Fibroblast of mammary gland (primary cell): ENCODE data around the gene DNAJC7.

Experiments used
- DNase-seq: peaks from one replicate; pipeline ENCODE4 v3.0.0-alpha.2; 2010; ENCODE audit warnings: low read depth
- H3K4me3 ChIP-seq: 2 replicates; pipeline ENCODE4 v1.5.1; 2011; ENCODE audit warnings: low read depth, mild to moderate bottlenecking, low read length, moderate library complexity; ENCODE audit not compliant: control insufficient read depth
- TF ChIP-seq, protein P1 (sequence below): conservative IDR thresholded peaks from 2 replicates; pipeline ENCODE4 v1.5.1; 2011; ENCODE audit warnings: low read depth, low read length, inconsistent platforms; ENCODE audit not compliant: control insufficient read depth, insufficient read depth

DNAJC7 gene

DNA sequence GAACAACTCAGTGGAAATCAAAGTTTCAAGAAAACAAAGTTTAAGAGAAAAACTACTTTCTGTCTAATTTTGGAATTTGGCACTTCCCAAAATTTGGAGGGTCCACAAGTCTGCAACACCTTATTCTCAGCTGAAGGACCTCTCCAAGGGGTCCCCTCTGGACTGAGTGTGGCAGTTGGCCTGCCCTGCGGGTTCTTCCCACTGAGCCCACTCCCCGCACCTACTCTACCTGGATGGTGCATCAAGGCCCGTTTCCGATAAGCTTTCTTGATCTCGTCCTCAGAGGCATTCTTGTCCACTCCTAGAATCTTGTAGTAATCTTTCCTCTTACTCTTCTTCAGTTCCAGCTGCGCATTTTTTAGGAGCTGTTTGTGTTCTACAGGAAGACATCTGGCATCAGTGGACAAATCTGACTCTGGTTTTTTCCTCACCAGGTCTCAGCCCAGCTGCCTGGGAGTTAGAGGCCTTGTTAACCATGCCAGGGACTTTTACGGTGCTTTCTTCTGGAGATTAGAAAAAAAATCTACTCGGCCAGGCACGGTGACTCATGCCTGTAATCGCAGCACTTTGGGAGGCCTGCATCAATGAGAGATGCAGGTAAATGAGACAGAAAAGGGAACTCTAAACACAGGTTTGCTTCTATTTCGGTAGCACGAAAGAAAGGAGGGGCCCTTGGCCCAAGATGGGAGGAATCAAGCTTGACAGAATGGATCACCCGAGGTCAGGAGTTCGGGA is 35.0 kb downstream of the DNAJC7 start:
- H3K4me3 ChIP-seq, result no peak overlapping the region
- peak; percentile 48 for DNase-seq
- TF ChIP-seq, protein P1, sequence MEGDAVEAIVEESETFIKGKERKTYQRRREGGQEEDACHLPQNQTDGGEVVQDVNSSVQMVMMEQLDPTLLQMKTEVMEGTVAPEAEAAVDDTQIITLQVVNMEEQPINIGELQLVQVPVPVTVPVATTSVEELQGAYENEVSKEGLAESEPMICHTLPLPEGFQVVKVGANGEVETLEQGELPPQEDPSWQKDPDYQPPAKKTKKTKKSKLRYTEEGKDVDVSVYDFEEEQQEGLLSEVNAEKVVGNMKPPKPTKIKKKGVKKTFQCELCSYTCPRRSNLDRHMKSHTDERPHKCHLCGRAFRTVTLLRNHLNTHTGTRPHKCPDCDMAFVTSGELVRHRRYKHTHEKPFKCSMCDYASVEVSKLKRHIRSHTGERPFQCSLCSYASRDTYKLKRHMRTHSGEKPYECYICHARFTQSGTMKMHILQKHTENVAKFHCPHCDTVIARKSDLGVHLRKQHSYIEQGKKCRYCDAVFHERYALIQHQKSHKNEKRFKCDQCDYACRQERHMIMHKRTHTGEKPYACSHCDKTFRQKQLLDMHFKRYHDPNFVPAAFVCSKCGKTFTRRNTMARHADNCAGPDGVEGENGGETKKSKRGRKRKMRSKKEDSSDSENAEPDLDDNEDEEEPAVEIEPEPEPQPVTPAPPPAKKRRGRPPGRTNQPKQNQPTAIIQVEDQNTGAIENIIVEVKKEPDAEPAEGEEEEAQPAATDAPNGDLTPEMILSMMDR, result no peak

DNA sequence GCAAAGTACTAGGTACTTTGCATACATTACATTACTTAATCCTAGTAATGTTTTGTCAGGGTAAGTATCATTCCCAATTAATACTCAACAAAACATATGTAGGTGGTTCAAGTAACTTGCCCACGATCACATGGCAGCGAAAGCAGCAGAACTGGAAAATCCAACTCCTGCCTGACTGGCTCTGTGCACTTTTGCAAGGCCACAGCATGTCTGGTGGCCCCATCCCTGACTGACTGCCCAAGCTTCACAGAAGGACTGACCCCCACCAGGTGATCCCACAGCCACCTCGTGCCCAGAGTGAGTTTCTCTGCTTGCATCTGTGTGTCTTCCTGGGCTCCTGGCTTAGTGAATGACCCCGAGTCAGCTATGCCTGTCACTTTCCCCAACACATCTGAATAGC is 39.2 kb downstream of the DNAJC7 start:
- H3K4me3 ChIP-seq, result no peak overlapping the region
- TF ChIP-seq, protein P1, result no peak
- DNase-seq, result no peak

DNA sequence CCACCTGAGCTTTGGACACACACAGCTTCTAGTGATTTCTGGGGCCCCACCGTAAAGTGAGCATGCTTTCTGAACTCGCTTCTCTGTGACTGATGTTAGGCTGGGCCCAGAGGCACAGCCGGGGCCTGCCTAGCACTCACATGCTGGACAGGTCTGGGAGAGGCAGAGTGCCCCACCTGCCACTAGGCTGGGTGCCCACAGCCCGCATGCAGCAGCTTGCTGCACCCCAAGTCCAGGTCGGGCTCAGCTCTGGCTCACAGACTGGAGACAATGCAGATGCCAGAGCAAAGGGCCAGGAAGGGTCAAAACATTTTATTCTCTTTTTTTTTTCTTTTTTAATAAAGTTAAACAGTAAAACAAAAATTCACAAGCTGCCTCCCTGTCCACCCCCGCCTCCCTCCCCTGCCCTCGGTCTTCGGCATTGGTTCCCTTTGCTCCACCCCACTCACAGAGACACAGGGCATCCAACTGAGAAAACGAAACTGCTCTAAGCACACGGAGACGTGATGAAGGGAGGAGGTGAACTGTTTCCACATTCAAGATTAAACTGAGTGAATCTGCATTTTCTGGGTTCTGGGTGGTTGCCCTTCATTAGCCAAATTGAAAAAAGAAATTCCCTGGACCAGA is 41.0 kb downstream of the DNAJC7 start:
- no peak overlapping the region for H3K4me3 ChIP-seq
- TF ChIP-seq, protein P1, result no peak
- peak; percentile 61 for DNase-seq

DNA sequence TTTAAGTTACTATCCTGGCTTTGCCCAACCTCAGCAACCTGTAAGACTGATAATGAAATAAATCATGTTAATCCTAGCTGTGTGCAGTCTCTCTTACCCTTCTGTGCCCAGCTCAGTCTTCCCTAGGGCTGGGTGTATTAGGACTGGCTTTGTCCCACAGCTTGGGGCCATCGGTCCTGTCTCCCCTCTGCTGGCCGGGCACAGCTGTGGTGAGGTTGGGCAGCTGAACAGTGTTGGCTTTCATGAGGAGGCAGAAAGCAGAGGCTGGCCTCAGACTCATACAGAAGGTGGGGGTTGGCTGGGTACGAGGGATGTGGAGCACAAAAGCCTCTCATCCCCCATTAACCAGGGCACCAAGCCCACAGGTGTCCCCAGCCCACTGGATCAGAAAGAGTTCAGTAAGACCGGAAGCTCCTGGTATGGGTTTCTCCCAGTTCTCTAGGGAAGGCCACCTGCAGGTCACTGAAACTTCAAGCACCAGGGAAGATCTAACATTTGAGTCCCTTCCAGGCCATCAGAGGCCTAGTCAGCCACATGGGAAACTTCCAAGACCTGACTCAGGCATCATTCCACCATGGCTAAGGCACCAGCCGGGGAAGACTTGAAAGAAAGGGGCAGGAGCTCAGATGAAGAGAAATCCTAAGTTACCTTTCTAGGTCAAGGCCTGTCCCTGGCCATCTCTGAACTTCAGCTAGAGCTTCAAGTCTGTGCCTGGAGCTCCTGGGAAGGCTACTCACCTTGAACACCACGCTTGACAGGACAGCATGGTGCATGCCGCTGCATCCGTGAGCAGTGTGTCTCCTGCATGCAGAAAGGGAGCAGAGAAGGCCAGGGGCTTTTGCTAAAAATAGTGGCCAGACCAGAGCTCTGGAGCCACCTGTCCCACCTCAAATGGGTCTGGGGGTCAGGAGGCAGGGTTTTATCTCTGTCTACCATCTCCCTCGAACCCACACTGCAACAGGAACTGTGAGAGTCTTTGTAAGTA is 41.8 kb downstream of the DNAJC7 start:
- DNase-seq, result peak; percentile 82
- TF ChIP-seq, protein P1, result no peak
- no peak overlapping the region for H3K4me3 ChIP-seq

DNA sequence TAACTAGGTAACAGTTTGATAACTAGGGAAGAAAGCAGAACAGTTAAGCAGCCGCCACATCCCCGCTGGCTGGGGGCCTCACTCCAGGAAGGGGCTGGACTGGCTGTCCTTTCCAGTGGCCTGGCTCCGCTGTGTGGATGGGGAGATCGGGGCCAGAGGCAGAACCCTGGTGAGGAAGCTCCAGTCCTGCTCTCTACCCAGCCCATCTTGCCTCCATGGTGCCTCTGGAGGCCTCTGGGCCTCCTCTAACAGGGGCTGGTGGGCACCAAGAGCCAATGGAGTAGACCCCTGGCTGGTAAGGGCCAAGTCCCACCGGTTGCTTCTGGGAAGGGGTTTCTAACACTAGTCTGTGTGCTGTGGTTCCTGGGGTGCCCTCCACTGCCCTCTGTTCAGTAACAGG is 42.6 kb downstream of the DNAJC7 start:
- H3K4me3 ChIP-seq, result no peak overlapping the region
- TF ChIP-seq, protein P1, result no peak
- no peak for DNase-seq

DNA sequence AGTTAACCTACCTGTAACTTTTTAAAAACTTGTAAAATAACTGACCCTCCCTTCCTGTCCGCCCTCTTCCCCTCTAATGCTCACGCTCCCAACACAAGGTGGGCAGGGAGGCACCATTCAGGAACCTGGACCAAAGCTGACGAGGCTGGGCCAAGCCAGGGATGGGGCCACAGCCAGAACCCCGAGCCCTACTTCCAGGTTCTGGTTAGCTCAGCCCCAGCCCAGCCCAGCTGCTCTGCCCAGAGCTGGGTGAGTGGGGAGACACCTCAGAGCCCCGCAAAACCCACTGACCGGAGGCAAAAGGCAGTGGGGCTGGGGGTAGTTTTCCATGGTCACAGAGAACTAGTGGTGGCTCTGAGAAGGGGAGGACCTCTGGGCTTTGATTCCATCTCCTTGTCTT is 43.2 kb downstream of the DNAJC7 start:
- no peak for DNase-seq
- TF ChIP-seq, protein P1, result no peak
- H3K4me3 ChIP-seq, result no peak overlapping the region
